ENCODE results near the gene ASXL2. TPM values are rescaled to one million over a fixed set of nuclear protein-coding genes. Genes with fewer than 3 reads are reported as not detected.

Gene ASXL2
- total RNA-seq, 1 donor from 2014 or later = 22.7 TPM

DNA sequence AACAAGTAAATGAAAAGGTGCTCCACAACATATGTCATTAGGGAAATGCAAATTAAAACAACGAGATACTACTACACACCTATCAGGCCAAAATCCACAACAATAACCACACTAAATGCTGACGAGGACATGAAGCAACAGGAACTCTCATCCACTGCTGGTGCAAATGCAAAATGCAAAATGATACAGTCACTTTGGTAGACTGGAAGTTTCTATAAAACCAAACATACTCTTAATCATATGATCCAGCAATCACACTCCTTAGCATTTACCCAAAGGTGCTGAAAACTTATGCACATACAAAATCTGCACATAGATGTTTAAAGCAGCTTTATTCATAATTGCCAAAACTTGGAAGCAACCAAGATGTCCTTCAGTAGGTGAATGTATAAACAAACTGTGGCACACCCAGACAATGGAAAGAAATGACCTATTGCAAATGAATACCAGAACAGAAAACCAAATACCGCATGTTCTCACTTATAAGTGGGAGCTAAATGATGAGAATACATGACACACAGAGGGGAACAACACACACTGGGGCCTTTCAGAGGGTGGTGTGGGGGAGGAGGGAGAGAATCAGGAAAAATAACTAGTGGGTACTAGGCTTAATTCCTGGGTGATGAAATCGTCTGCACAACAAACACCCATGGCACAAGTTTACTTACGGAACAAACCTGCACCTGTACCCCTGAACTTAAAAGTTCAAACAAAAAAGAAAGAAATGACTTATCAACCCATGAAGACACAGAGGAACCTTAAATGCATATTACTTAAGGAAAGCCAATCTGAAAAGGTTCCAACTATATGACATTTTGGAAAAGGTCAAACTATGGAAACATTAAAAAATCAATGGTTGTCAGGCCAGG is 80.4 kb downstream of the ASXL2 start:
- Mint-ChIP-seq H3K27me3 (ENCODE audit: low read depth) (no peaks in the 10 kb centered on the region), H3K27ac (ENCODE audit: unreplicated experiment) (no peak overlapping the region), H3K4me3 (no peak overlapping the region), H3K4me1 (no peaks in the 10 kb centered on the region), H3K9me3 (no peaks in the 10 kb centered on the region), H3K36me3 (ENCODE audit: low read depth) (peaks cover 22% of the 10 kb centered on the region)
- no peak for DNase-seq (ENCODE audit: low read depth, low spot score)
- TF ChIP-seq, protein P1, sequence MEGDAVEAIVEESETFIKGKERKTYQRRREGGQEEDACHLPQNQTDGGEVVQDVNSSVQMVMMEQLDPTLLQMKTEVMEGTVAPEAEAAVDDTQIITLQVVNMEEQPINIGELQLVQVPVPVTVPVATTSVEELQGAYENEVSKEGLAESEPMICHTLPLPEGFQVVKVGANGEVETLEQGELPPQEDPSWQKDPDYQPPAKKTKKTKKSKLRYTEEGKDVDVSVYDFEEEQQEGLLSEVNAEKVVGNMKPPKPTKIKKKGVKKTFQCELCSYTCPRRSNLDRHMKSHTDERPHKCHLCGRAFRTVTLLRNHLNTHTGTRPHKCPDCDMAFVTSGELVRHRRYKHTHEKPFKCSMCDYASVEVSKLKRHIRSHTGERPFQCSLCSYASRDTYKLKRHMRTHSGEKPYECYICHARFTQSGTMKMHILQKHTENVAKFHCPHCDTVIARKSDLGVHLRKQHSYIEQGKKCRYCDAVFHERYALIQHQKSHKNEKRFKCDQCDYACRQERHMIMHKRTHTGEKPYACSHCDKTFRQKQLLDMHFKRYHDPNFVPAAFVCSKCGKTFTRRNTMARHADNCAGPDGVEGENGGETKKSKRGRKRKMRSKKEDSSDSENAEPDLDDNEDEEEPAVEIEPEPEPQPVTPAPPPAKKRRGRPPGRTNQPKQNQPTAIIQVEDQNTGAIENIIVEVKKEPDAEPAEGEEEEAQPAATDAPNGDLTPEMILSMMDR (conservative IDR thresholded peaks at IDR 0.05) = no peak

DNA sequence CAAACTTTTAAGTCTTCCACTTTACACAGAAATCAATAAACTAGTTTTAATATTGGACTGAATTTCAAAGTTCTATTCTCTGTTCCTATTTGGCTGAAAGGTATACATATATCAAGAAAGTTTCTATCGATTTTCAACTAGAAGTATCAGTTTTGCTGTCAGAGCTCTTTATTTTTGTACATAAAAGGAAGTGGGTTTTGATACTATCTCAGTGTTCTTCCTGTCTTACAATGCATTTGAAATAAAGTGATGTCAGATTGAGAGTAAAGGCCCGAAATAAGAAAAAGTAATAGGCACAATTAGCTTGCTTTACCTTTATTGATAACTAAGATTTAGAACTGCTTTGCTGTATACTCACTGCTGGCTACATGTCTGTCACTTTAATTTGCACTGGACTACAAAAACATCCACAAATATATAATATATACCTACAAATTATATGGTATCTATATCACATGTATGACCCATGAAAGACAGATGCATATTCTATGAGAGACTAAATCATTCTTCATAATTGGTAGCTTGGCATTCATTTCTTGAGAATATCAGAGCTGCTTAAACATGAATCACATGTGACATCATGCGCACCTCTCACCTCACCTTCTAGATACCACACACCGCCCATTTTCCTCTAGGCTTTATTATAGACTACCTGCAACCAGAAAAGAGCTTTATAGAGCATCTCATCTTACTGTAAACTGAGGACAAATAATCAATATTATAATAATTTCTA is 83.6 kb downstream of the ASXL2 start:
- Mint-ChIP-seq H3K4me1 (no peaks in the 10 kb centered on the region), H3K27me3 (ENCODE audit: low read depth) (no peaks in the 10 kb centered on the region), H3K27ac (ENCODE audit: unreplicated experiment) (no peak overlapping the region), H3K4me3 (no peak overlapping the region), H3K36me3 (ENCODE audit: low read depth) (peaks cover 21% of the 10 kb centered on the region), H3K9me3 (no peaks in the 10 kb centered on the region)
- TF ChIP-seq, protein P1 (conservative IDR thresholded peaks at IDR 0.05) = no peak
- DNase-seq (ENCODE audit: low read depth, low spot score) = no peak

DNA sequence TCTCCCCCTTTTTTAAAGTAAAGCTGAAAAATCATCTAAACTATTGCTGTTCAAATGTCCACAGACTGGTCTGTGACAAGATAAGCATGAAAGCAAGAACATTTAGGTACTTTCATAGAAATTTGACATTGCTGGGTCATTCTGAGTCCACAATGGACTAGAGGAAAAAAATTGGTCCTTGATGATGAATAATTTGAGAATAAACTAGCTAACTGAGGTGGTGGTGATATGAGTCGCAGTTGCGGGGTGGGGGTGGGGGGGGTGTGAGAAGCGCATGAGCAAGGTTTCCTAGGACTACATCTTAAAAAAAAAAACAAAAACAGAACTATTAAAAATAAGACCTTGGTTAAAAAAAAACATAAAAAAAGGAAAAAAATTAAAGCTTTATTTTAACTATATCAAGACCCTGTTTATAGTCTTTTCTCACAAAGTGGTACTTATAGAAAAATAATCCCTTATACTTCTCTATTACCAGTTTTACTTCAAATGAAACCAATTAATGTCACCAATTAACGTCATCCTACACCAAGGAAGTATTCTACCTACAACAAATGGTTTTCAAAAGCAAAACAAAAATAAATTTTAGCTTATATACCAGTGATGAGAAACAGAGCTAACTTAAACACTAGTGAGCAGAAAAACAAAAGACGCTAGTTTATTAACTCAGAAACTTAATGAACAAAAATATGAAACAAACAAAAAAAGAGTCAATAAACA is 88.1 kb downstream of the ASXL2 start:
- DNase-seq (ENCODE audit: low read depth, low spot score) = no peak
- Mint-ChIP-seq H3K4me1 (no peaks in the 10 kb centered on the region), H3K9me3 (no peaks in the 10 kb centered on the region), H3K27me3 (ENCODE audit: low read depth) (no peaks in the 10 kb centered on the region), H3K36me3 (ENCODE audit: low read depth) (peaks cover 3% of the 10 kb centered on the region), H3K27ac (ENCODE audit: unreplicated experiment) (no peak overlapping the region), H3K4me3 (no peak overlapping the region)
- TF ChIP-seq, protein P1 (conservative IDR thresholded peaks at IDR 0.05) = no peak

DNA sequence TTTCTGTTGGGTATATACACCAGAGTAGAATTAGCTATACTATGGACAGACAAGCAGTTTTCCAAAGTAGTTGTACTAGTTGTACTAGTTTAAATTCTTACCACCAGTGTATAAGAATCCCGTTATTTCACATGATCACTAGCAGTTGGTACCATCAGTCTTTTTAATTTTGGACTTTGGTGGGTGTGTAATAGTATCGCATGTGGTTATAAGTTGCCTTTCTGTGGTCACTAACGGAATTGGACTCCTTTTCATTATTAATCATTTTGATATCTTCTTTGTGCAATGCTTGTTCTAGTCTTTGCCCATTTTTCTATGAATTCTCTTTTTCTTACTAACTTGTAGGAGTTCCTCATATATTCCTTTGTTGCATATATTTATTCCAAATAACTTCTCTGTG is 89.8 kb downstream of the ASXL2 start:
- TF ChIP-seq, protein P1 (conservative IDR thresholded peaks at IDR 0.05) = no peak
- Mint-ChIP-seq H3K36me3 (ENCODE audit: low read depth) (peaks cover 5% of the 10 kb centered on the region), H3K27me3 (ENCODE audit: low read depth) (no peaks in the 10 kb centered on the region), H3K27ac (ENCODE audit: unreplicated experiment) (no peak overlapping the region), H3K4me3 (no peak overlapping the region), H3K9me3 (no peaks in the 10 kb centered on the region), H3K4me1 (no peaks in the 10 kb centered on the region)
- no peak for DNase-seq (ENCODE audit: low read depth, low spot score)

DNA sequence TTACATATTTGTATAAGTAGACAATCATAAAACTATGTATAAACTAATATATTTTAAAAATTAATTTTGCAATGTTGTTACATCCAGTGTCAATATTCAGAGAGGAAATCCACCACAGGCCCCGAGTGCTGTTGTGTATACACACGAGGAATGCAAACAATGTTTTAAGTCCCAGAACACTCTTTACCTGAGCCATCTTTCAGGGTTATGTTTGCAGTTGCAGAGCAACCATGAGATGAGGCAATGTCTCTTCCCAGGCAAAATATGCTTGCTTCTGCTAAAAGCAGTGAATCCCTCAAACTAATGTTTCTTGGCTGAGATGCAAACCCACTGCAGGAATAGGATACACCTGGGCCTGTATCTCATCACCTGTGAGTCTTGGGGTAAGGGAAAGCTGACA is 91.3 kb downstream of the ASXL2 start:
- H3K4me3 Mint-ChIP-seq = no peak overlapping the region
- no peak for DNase-seq (ENCODE audit: low read depth, low spot score)

More for the DNA sequence above, 91.3 kb downstream of the ASXL2 start:
- Mint-ChIP-seq H3K9me3 (no peaks in the 10 kb centered on the region), H3K4me1 (no peaks in the 10 kb centered on the region), H3K36me3 (ENCODE audit: low read depth) (peaks cover 10% of the 10 kb centered on the region), H3K27ac (ENCODE audit: unreplicated experiment) (no peak overlapping the region), H3K27me3 (ENCODE audit: low read depth) (no peaks in the 10 kb centered on the region)
- TF ChIP-seq, protein P1 (conservative IDR thresholded peaks at IDR 0.05) = no peak

All from neural crest cell (in vitro differentiated cells).